Right atrium auricular region (tissue), 2 donors: ENCODE data around the gene VEPH1. TPM values are rescaled to one million over a fixed set of nuclear protein-coding genes. Genes with fewer than 3 reads are reported as not detected.

Experiments
- DNase-seq: peaks from one replicate; pipeline ENCODE4 v3.0.0-alpha.2; 2019; ENCODE audit warnings: low spot score
- H3K27ac ChIP-seq, 2 donors: fragments of 200-600 bp; sonication (generic); 1 replicate in 1 of 2; 2 replicates in 1 of 2; pipeline ENCODE4 v1.5.1; 2016 to 2019
- H3K27me3 ChIP-seq, 2 donors: fragments of 200-600 bp; sonication (generic); one replicate each; pipeline versions ENCODE4 v1.5.1 to v1.6.0; 2017 to 2019
- H3K36me3 ChIP-seq: fragments of 200-600 bp; sonication (generic); one replicate; pipeline ENCODE4 v1.5.1; 2016
- H3K4me1 ChIP-seq, 2 donors: fragments of 200-600 bp; sonication (generic); one replicate each; pipeline versions ENCODE4 v1.5.1 to v1.6.0; 2017 to 2019
- H3K4me3 ChIP-seq, 2 donors: fragments of 200-600 bp; sonication (generic); 1 replicate in 1 of 2; 2 replicates in 1 of 2; pipeline ENCODE4 v1.5.1; 2017 to 2019; ENCODE audit warnings: mild to moderate bottlenecking in 1 of 2, moderate library complexity in 1 of 2
- H3K9me3 ChIP-seq, 2 donors: fragments of 200-600 bp; sonication (generic); one replicate each; pipeline ENCODE4 v1.5.1; 2019
- total RNA-seq, 2 donors: library from RNA; depleted of rRNA; stranded (reverse); fragments of >200 nt; gene quantifications; one replicate each; pipeline ENCODE4 v1.1.0, GENCODE V29; 2016
- TF ChIP-seq, protein P1 (sequence below), 2 donors: fragments of 200-600 bp; sonication (generic); IDR thresholded peaks; one replicate each; pipeline ENCODE4 v1.5.1; 2019; ENCODE audit warnings: antibody characterized with exemption in 2 of 2

The VEPH1 gene
- total RNA-seq, 2 donors from 2014 or later = 0.48 to 0.86 TPM

- Histone ChIP-seq H3K27ac (no peak overlapping the region), H3K27me3 (no peaks in the 10 kb centered on the region), H3K9me3 (no peaks in the 10 kb centered on the region), H3K4me3 (no peak overlapping the region), H3K4me1 (no peaks in the 10 kb centered on the region), H3K36me3 (no peaks in the 10 kb centered on the region)
- DNase-seq = no peak
- TF ChIP-seq, protein P1, sequence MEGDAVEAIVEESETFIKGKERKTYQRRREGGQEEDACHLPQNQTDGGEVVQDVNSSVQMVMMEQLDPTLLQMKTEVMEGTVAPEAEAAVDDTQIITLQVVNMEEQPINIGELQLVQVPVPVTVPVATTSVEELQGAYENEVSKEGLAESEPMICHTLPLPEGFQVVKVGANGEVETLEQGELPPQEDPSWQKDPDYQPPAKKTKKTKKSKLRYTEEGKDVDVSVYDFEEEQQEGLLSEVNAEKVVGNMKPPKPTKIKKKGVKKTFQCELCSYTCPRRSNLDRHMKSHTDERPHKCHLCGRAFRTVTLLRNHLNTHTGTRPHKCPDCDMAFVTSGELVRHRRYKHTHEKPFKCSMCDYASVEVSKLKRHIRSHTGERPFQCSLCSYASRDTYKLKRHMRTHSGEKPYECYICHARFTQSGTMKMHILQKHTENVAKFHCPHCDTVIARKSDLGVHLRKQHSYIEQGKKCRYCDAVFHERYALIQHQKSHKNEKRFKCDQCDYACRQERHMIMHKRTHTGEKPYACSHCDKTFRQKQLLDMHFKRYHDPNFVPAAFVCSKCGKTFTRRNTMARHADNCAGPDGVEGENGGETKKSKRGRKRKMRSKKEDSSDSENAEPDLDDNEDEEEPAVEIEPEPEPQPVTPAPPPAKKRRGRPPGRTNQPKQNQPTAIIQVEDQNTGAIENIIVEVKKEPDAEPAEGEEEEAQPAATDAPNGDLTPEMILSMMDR (IDR thresholded peaks at IDR 0.05) = no peak
Observed at GRCh38 chr3:157310329-157311052, 192.7 kb downstream of the VEPH1 start.

DNA sequence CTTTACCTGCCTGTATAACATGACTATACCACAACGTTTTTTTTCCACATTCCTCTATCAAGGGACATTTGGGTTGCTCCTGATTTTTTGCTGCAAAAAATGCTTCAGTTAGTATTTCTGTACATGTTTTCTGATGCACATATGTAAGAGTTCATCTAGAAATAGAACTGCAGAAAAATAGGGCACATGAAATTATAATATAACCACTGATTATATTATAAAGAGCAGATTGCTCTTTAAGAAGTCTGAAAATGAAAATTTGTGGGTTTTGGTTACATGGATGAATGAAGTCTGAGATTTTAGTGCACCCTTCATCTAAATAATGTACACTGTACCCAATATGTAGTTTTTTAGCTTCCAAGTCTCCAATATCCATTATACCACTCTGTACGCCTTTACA, 196.7 kb downstream of the VEPH1 start:
- DNase-seq = no peak
- H3K27ac ChIP-seq = no peak overlapping the region
- TF ChIP-seq, protein P1 (IDR thresholded peaks at IDR 0.05) = no peak

DNA sequence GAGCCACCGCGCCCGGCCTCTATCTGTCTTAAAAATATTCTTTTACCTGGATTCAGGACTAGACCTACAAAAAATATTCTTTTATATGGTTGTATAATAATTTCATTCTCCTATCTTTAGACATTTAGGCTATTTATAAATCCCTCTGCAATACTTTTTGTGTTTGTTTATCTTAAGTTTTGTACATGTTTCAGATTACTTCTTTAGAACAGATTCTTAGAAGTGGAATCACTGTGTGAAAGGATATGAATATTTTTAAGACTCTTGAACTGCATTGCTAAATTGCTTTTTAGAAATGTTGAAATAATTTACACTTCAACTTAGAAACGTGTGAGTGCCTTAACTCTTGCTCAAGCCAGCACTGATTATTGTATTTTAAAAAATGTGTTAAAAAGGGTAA, 197.8 kb downstream of the VEPH1 start:
- no peak for DNase-seq
- no peaks in the 10 kb centered on the region for H3K36me3 ChIP-seq
- no peaks in the 10 kb centered on the region for H3K27me3 ChIP-seq
- no peaks in the 10 kb centered on the region for H3K4me1 ChIP-seq
- no peak overlapping the region for H3K27ac ChIP-seq
- no peak overlapping the region for H3K4me3 ChIP-seq
- TF ChIP-seq, protein P1 (IDR thresholded peaks at IDR 0.05) = no peak
- no peaks in the 10 kb centered on the region for H3K9me3 ChIP-seq

More for the DNA sequence above, 196.7 kb downstream of the VEPH1 start:
- Histone ChIP-seq H3K27me3 (no peaks in the 10 kb centered on the region), H3K36me3 (no peaks in the 10 kb centered on the region), H3K4me1 (no peaks in the 10 kb centered on the region), H3K9me3 (no peaks in the 10 kb centered on the region), H3K4me3 (no peak overlapping the region)

- Histone ChIP-seq H3K9me3 (no peaks in the 10 kb centered on the region), H3K4me3 (no peak overlapping the region), H3K27ac (no peak overlapping the region), H3K27me3 (no peaks in the 10 kb centered on the region), H3K4me1 (no peaks in the 10 kb centered on the region), H3K36me3 (no peaks in the 10 kb centered on the region)
- TF ChIP-seq, protein P1 (IDR thresholded peaks at IDR 0.05) = no peak
- DNase-seq = no peak
Observed at GRCh38 chr3:157301755-157302154, 201.5 kb downstream of the VEPH1 start.

DNA sequence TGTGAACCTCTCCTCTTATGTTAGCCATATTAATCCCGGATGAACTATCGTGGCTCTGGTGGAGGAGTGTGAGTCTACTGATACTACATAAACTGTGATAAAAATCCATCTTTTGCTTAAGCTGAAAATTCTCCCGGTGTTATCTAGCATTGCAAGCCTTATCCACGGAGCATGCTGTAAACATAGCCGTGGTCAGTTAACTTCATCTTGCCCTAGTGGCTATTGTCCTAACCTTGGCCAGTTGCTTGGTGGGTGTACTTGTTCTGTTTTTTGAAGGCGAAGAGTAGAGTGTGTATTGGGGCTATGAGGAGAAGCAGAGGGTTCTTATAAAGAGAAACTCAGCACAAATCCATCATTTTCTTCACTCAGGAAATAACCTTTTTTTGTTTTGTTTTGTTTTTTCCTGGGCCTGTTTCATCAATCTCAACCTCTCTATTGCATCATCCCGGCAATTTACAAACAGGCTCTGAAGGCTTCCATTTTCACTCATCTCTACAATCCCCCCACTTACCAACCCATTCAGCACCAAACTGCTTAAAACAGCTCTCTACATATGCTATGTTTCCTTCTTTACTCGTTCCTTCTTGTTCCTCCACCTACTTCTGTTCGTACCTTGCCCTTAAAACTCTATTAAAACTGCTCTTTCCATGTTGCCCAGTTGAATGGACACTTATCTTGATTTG, 202.1 kb downstream of the VEPH1 start:
- H3K27me3 ChIP-seq = no peaks in the 10 kb centered on the region
- H3K27ac ChIP-seq = no peak overlapping the region
- H3K36me3 ChIP-seq = no peaks in the 10 kb centered on the region
- H3K4me3 ChIP-seq = no peak overlapping the region
- TF ChIP-seq, protein P1 (IDR thresholded peaks at IDR 0.05) = no peak
- H3K9me3 ChIP-seq = no peaks in the 10 kb centered on the region
- H3K4me1 ChIP-seq = no peaks in the 10 kb centered on the region
- DNase-seq = no peak
